ENCODE data around the gene NDUFAF3. TPM values are rescaled to one million over a fixed set of nuclear protein-coding genes. Genes with fewer than 3 reads are reported as not detected.

NDUFAF3 gene
- total and polyA plus RNA-seq, 2 donors (not counting 3 experiments of a cell fraction or from before 2014, with no cell fraction given), result 91.1 to 91.4 TPM

- intact Hi-C loops (cut with micrococcal nuclease) (no loop called here), dilution Hi-C loops (cut with MboI; ENCODE audit: extremely low pct_ligation_motif_present, low sequenced_read_pairs) (no loop called here)
- Histone ChIP-seq H3K27me3 (ENCODE audit: control insufficient read depth in 2 of 2, insufficient read depth in 2 of 2, low read length in 2 of 2) (no peaks in the 10 kb centered on the region), H3K4me3 (replicated peaks in 1 of 3; ENCODE audit: insufficient read depth in 1 of 3, low read depth in 1 of 3, low read length in 3 of 3) (no peak overlapping the region), H3K9ac (replicated peaks; ENCODE audit: extremely low read depth, insufficient read depth, low read length) (no peak overlapping the region), H3K79me2 (ENCODE audit: control insufficient read depth, insufficient read depth, low read length) (no peaks in the 10 kb centered on the region), H3K4me2 (ENCODE audit: insufficient read depth, low read length) (no peak overlapping the region), H3K9me1 (replicated peaks; ENCODE audit: control insufficient read depth, extremely low read depth, insufficient read depth, low read length) (no peaks in the 10 kb centered on the region), H2AFZ (ENCODE audit: low read depth, low read length) (no peak overlapping the region), H3K9me3 (replicated peaks; ENCODE audit: control insufficient read depth, insufficient read depth, low read length) (no peaks in the 10 kb centered on the region), H4K20me1 (replicated peaks; ENCODE audit: control insufficient read depth, extremely low read depth, insufficient read depth, low read length) (no peaks in the 10 kb centered on the region), H3K4me1 (ENCODE audit: control insufficient read depth, extremely low read depth, insufficient read depth, low read length) (peaks cover 4% of the 10 kb centered on the region), H3K27ac (ENCODE audit: insufficient read depth, low read depth, low read length) (no peak overlapping the region), H3K36me3 (ENCODE audit: control insufficient read depth in 2 of 2, extremely low read depth in 1 of 2, insufficient read depth in 2 of 2, low read length in 2 of 2) (peaks cover 26 to 39% of the 10 kb centered on the region in 2 experiments)
- DNase-seq (ENCODE audit: low read depth, low spot score) (no peak), FAIRE-seq (no peak)
- TF ChIP-seq MYC (IDR thresholded peaks at IDR 0.05; ENCODE audit: low read depth, low read length), result no peak
- no peak for TF ChIP-seq EZH2 (IDR thresholded peaks at IDR 0.05; ENCODE audit: borderline replicate concordance, low read depth, low read length, severe bottlenecking)
- TF ChIP-seq MAX (IDR thresholded peaks at IDR 0.05; ENCODE audit: insufficient read depth, insufficient read length), result no peak
- TF ChIP-seq FOS (IDR thresholded peaks at IDR 0.05; ENCODE audit: borderline replicate concordance, insufficient read depth, low read length), result no peak
- TF ChIP-seq POLR2AphosphoS5 (IDR thresholded peaks at IDR 0.05; ENCODE audit: insufficient read depth, low read depth, low read length), result no peak
- no peak for TF ChIP-seq CTCF (IDR thresholded peaks at IDR 0.05; ENCODE audit: extremely low read depth in 1 of 2, insufficient read depth in 1 of 2, low read depth in 1 of 2, low read length in 2 of 2)
- no peak for TF ChIP-seq POLR2A (IDR thresholded peaks at IDR 0.05; ENCODE audit: low read depth, low read length)
- TF ChIP-seq JUN (IDR thresholded peaks at IDR 0.05; ENCODE audit: borderline replicate concordance, insufficient read depth, insufficient read length, low read depth), result no peak
- TF ChIP-seq GATA2 (IDR thresholded peaks at IDR 0.05; ENCODE audit: insufficient read depth, insufficient read length, low read depth, low read length), result no peak
- CTCF ChIA-PET, result no interaction called here
- no TSS peak for BruUV-seq (replicated peaks)
- POLR2A ChIA-PET, result no interaction called here
Observed at GRCh38 chr3:48982016-48982415, 39.9 kb upstream of the NDUFAF3 start.
